Mesothelial cell of epicardium (in vitro differentiated cells): ENCODE results near the gene MBL2. TPM values are rescaled to one million over a fixed set of nuclear protein-coding genes. Genes with fewer than 3 reads are reported as not detected.

Experiments used
- DNase-seq, 2 experiments: peaks; one replicate each; pipeline ENCODE4 v3.0.0; 2021; ENCODE audit warnings: low spot score in 2 of 2; ENCODE audit not compliant: unreplicated experiment in 2 of 2
- H3K27ac Mint-ChIP-seq: 2 replicates; pipeline ENCODE4 v1.8.0; 2021; ENCODE audit warnings: mixed read lengths
- H3K27me3 Mint-ChIP-seq: 2 replicates; pipeline ENCODE4 v1.8.0; 2021; ENCODE audit warnings: low read depth, mixed read lengths
- H3K36me3 Mint-ChIP-seq: 2 replicates; pipeline ENCODE4 v1.8.0; 2021; ENCODE audit warnings: mixed read lengths
- H3K4me1 Mint-ChIP-seq: 2 replicates; pipeline ENCODE4 v1.8.0; 2021; ENCODE audit warnings: mixed read lengths
- H3K4me3 Mint-ChIP-seq: 2 replicates; pipeline ENCODE4 v1.8.0; 2021; ENCODE audit warnings: mild to moderate bottlenecking, moderate library complexity, mixed read lengths
- H3K9me3 Mint-ChIP-seq: 2 replicates; pipeline ENCODE4 v1.8.0; 2021; ENCODE audit warnings: mixed read lengths
- total RNA-seq: library from RNA; stranded (reverse); gene quantifications from 3 replicates; pipeline ENCODE4 v1.2.1, GENCODE V29; 2021
- TF ChIP-seq, protein P1 (sequence below): fragments of 200-600 bp; sonication (generic); IDR thresholded peaks from one replicate; pipeline ENCODE4 v1.5.0; 2021; ENCODE audit warnings: antibody characterized with exemption; ENCODE audit not compliant: unreplicated experiment

Gene MBL2
- total RNA-seq, 1 donor from 2014 or later = not detected

DNA sequence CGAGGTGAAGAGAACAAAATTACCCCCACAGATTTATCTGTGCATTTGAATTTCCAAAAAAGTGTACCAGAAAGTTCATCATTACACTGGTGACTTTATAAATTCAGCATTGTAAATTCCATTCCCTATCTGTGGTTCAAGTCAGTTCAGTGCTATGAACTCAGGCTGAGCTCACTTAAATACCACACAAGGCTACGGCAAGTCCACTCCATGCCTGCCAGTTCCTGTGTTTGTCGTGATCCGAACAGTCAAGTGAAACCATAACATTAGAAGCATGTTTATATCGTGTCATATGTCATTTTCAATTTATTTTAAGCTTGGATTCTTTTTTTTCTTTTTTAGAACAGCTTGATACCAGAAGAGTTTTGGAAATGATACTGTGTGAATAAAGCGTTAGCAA, 14.8 kb downstream of the MBL2 start:
- H3K27ac Mint-ChIP-seq = no peak overlapping the region
- H3K9me3 Mint-ChIP-seq = no peaks in the 10 kb centered on the region
- DNase-seq = no peak
- no peak overlapping the region for H3K4me3 Mint-ChIP-seq
- peaks cover 5% of the 10 kb centered on the region for H3K4me1 Mint-ChIP-seq
- H3K27me3 Mint-ChIP-seq = no peaks in the 10 kb centered on the region
- H3K36me3 Mint-ChIP-seq = no peaks in the 10 kb centered on the region
- TF ChIP-seq, protein P1, sequence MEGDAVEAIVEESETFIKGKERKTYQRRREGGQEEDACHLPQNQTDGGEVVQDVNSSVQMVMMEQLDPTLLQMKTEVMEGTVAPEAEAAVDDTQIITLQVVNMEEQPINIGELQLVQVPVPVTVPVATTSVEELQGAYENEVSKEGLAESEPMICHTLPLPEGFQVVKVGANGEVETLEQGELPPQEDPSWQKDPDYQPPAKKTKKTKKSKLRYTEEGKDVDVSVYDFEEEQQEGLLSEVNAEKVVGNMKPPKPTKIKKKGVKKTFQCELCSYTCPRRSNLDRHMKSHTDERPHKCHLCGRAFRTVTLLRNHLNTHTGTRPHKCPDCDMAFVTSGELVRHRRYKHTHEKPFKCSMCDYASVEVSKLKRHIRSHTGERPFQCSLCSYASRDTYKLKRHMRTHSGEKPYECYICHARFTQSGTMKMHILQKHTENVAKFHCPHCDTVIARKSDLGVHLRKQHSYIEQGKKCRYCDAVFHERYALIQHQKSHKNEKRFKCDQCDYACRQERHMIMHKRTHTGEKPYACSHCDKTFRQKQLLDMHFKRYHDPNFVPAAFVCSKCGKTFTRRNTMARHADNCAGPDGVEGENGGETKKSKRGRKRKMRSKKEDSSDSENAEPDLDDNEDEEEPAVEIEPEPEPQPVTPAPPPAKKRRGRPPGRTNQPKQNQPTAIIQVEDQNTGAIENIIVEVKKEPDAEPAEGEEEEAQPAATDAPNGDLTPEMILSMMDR = no peak

DNA sequence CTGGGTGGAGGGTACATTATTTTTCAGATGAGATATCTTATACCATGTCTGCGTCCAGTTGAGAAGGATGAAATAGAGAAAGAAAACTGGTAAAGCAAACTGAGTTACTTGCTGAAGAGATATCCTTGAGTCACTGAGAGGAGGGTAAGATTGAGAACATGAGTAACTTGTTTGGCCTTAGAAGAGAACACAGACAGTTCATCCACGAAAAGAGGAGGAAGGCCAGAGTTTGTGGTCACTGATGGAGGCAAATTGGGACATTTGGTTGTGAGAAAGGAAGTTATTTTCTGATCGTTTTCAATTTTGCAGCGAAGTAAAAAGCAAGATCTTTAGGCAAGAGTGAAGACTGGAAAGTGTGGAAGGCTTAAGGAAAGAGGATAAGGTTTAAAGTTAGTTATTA, 15.6 kb downstream of the MBL2 start:
- Mint-ChIP-seq H3K36me3 (no peaks in the 10 kb centered on the region), H3K4me3 (no peak overlapping the region), H3K27ac (no peak overlapping the region), H3K4me1 (peaks cover 5% of the 10 kb centered on the region), H3K9me3 (no peaks in the 10 kb centered on the region), H3K27me3 (peaks cover 4% of the 10 kb centered on the region)
- TF ChIP-seq, protein P1 = no peak
- DNase-seq = no peak

DNA sequence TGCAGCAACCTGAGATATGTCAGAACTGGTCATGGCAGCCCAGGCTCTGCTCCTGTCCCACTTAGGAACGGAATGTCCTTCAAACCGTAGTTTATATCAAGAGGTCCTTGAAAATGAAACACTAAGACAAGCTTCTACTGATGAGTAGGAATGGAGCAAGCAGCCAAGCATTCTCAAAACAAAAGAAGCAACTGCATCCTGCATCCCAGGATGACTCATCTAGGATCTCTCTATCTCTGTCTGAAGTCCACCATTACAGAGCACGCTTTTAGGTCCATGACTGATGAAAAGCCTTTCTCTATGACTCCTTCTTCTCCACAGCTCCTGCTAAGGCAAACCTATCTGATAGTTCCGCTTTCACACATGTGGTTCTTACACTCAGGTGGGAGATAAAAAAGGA, 16.3 kb downstream of the MBL2 start:
- H3K9me3 Mint-ChIP-seq = no peaks in the 10 kb centered on the region
- H3K27me3 Mint-ChIP-seq = peaks cover 4% of the 10 kb centered on the region
- peaks cover 5% of the 10 kb centered on the region for H3K4me1 Mint-ChIP-seq
- no peak for DNase-seq
- TF ChIP-seq, protein P1 = no peak
- no peaks in the 10 kb centered on the region for H3K36me3 Mint-ChIP-seq
- no peak overlapping the region for H3K4me3 Mint-ChIP-seq
- H3K27ac Mint-ChIP-seq = no peak overlapping the region

DNA sequence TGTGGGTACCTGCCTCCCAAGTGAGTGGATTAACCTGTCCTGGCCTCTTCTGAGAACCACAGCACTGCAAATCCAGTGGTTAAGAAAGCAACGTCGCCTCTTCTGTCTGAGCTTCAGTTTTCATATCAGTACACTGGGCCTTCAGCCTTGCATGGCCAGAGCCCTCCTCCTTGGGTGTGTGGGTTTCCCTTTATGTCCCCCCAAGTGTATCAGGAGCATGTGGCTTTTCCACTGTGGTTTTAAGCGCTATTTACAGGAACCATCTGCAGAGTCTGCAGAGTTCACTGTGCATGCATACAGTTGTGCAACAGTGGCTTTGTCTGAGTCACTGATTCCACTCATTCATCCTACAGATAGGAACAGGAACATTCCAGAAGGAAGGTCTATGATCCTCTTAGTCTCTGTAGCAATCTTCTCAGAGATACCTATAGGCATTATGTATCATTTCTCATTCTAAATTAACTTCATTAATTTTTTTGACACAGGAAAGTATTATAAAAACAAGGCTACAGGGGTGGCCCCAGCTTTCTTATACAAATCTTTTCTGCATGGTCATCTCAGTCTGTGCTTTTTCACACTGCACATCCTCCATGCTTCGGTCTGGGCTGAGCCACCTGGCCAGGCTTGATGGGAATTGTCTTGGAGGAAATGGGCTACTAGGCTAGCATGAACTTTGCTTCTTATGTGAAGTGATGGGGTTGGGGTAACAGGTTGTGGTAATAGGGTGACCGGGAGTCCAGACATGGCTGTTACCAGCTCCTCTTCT, 17.1 kb downstream of the MBL2 start:
- H3K27ac Mint-ChIP-seq = no peak overlapping the region
- H3K27me3 Mint-ChIP-seq = peaks cover 6% of the 10 kb centered on the region
- TF ChIP-seq, protein P1 = no peak
- H3K36me3 Mint-ChIP-seq = no peaks in the 10 kb centered on the region
- no peak for DNase-seq
- H3K4me3 Mint-ChIP-seq = no peak overlapping the region
- no peaks in the 10 kb centered on the region for H3K9me3 Mint-ChIP-seq
- H3K4me1 Mint-ChIP-seq = peaks cover 5% of the 10 kb centered on the region

DNA sequence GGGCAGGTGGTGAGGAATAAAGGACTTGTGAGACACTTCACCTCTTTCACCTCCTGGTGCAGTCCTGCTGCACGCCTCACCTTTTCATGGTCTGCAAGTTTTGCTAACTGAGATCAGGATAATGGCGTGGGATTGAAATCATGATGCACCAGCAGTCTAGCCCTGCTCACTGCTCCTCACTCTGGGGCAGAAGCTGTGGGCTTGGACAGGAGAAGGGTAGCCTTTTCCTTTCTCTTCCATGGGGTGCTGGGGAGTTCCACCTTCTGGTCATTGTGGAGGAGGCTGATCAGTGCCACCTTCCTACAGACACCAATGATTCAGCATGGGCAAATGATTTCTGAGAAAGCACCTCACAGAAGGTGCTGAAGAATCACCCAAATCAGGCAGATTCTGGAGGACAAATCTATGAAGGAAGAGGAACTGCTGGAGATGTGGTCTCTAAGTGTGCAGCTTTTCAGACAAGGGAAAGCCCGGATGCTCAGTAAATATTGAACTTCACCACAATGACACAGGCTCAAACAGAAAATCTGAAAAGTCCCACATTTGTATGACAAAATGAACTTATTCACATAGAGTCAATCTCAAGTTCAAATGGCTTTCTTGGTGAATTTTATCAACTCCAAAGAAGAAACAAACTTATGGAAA, 19.7 kb downstream of the MBL2 start:
- Mint-ChIP-seq H3K36me3 (no peaks in the 10 kb centered on the region), H3K9me3 (peaks cover 10% of the 10 kb centered on the region), H3K4me1 (no peaks in the 10 kb centered on the region), H3K27ac (no peak overlapping the region), H3K4me3 (no peak overlapping the region), H3K27me3 (peaks cover 10% of the 10 kb centered on the region)
- TF ChIP-seq, protein P1 = no peak
- DNase-seq = no peak
